GM18499 (cell line): ENCODE results near the gene VTI1A.

ENCODE experiments used
- ATAC-seq: cut with Tn5 transposase; IDR thresholded peaks from one replicate; pipeline ENCODE4 v1.9.1; 2021; ENCODE audit warnings: moderate number of reproducible peaks; ENCODE audit not compliant: insufficient read depth, unreplicated experiment

Gene VTI1A

DNA sequence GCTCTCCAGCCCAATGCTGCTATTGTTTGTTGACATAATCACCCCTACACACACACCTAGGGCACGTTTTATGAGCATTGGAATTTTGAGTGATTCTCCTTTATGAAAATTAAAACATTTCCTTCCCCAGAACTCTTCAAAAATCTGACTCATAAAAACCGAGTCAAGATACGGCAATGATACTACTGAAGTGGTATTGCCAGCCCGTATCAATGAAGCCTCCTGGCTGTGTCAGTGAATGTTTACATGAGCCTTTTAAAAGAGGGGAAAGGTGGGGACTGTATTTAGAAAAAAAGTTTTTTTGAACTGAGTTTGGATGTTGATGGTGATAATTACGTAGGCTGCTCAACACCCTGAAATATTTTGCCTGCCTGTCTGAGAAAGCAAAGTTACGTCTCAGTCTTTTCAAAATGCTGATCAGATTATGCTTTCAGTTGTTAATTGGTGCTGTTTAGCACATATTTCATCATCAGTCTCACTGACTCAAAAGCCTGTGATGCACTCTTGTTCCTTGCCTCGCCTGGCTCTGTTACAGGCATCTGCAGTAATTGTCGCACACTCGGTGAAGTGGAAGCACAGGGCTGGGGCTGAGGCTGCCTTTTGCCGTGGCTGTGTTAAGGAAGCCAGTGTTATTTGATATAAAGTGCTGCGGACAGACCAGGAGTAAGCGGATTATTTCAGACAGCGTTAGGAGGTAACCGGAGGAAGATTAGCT is 345.6 kb downstream of the VTI1A start:
- no peak for ATAC-seq

DNA sequence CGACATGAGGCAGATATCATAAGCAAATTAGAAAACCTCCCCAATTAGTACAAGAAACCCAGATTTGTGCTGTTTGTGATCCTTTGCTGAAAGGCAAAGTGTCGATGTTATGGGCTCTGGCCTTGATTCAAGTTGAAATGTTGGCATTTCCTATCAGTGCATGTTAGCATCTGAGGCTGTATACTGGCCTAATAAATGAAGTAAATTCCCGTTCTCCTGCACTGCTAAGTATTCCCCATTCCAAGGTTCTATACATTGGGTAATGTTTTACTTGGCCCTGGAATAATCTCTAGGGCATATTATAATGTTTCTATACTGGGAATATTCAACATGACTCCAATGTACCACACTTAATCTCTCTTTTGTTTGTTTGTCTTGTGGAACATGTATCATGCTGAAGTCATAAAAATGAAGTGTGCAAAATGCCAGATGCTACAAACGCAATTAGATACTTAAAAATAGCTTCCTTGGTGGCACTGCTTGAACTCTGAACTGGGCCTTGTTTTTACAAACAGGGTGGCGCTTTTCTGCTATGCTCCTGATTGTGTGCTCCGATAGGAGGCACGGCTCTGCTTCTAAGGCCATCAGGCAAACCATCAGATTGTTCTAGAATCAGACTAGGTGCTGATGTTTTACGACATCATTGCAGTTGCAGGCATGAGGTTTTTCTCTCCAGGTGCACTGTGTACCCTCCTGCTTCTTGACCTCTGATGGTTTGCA is 346.3 kb downstream of the VTI1A start:
- no peak for ATAC-seq

DNA sequence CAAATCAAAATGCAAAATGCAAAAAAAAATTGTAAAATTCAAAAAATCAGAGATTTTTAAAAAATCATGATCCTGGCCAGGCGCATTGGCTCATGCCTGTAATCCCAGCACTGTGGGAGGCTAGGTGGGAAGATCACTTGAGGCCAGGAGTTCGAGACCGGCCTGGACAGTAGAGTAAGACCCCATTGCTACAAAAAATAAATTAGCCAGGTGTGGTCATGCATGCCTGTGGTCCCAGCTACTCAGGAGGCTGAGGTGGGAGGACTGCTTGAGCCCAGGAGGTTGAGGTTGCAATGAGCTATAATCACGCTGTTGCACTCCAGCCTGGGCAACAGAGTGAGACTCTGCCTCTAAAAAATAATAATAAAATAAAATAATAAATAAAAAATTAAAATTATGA is 347.2 kb downstream of the VTI1A start:
- ATAC-seq: no peak

DNA sequence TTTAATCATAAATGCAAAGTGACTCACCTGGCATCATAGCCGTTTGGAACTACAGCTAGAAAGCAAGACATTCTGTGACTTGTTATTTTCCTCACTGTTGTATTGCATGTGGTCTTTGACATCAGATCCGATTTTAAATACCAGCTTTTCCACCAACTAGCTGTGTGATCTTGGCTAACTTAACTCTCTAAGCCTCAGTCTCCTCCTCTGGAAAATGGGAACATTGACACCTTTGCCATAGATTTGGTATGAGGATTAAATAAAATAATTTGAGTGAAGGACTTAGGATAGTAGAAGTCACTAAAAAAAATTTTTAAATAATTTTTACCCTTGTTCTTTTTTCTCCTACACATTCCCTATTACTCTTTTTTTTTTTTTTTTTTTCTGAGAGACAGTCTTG is 348.1 kb downstream of the VTI1A start:
- no peak for ATAC-seq

DNA sequence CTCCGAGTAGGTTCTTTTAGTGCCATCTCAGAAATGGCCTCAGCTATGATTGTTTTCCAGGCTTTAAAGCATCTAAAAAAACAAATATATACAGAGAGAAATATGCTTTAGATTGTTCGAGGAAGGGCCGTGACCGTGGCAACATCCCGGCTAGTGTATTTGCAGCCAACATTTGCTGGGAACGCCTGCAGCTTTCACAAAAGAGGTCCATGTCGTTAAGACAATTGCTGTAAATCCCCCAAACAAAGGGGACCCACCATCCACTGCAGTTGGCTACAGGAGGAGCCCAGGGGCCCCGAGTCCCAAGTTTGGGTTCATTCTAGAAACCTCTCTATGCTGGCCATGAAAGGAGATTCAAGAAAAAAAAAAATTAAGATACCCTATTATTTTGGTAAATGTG is 350.2 kb downstream of the VTI1A start:
- no peak for ATAC-seq

DNA sequence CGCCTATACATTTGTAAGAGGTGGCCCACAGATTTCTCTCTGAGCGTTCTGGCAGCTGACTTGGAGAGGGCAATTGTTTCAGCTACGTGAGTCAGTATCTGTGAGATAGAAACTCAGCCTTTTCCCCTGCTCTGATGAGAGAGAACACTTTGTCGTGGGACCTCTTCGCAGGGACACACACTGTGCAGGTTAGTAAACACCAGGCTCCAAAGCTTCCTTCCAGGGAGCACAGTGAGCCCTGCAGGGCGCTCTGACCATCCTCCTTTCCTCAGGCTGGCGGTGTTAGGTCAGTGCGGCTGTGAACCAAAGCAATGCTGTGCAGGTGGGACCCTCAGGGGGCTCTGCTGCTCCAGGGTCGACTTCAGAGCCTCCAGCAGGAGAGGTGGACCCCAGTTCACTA is 350.8 kb downstream of the VTI1A start:
- no peak for ATAC-seq

DNA sequence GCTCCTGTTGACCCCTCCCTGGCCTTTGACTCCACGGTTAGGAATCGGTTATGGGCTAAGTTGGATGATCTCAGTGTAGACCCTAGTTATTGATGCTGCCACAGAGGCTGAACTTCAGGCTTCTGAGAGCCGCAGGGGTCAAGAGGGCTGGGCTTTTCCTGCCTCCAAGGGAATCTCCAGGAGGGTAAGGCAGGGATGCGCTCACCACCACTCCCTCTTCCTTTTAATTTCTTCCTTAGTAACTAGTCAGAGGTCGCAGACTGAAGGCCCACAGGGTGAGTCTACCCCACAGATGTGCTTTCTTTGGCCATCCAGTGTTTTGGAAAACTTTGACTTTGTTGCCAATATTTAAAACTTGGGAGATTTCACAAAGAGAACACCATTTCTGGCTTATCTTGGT is 352.0 kb downstream of the VTI1A start:
- no peak for ATAC-seq

DNA sequence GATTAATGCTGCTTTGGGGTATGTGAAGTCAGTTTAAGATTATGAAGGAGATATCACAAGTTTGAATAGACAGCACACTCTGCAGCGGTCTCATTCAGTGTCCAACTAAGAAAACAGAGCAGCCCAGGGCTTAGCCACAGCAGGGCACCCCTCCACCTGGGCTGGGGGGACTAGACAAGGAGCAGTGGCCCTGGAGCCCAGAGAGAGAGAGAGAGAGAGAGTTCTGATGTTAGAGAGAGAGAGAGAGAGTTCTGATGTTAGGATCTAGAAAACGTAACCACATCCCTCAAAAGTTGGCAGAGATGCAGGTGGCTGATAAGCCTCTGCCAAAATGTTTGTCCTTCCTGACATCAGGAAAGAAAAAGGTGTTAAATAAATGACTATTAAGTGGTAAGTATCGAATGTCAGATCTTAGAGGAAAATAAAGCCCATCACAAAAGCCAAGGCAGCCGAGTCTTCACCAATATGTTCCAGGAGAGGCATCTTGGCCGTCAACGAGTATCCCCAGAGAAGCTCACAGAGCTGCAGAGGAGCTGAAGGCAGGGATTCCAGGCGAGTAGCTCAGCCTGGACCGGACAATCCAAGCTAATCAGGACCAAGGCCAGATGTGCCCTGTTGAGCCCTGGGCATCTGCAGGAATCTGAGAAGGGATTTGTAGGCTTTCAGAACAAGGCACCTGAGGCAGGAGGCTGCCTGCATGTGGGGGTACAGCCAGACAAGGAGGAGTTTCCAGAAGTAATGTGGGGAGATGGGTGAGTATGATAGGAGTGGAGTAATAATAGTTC is 352.9 kb downstream of the VTI1A start:
- no peak for ATAC-seq

DNA sequence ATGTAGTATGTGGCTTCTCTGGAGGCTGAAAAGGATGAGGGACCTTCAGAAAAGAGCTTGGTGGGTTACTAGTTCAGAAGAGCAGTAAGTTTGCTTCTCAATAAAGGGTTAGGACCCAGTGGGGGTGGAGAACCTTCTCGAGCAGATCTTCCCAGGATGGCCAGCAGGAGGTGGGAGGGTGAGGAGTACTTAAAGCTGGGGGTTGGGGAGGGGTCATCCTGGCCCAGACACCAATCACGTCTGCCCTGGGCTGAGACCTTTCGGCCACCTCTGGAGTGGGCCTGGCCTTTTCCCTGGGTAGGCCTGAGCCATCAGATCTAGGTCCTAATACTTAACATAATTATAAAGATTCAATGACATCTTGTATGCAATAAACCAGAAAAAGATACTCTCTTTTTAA is 354.0 kb downstream of the VTI1A start:
- no peak for ATAC-seq

DNA sequence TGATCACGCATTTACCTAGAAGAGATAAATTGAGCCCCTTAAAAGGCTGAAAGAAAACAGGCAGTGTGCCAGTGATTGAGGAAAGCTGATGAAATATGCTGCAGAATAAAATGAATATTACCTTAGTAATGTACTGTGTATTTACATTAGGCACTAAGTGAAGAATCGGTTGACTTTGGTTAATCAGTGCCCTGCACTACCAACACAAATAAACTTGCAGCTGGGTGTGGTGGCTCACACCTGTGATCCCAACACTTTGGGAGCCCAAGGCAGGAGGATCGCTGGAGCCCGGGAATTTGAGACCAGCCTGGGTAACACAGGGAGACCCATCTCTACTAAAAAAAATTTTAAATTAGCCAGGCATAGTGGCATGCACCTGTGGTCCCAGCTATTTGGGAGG is 354.7 kb downstream of the VTI1A start:
- no peak for ATAC-seq

DNA sequence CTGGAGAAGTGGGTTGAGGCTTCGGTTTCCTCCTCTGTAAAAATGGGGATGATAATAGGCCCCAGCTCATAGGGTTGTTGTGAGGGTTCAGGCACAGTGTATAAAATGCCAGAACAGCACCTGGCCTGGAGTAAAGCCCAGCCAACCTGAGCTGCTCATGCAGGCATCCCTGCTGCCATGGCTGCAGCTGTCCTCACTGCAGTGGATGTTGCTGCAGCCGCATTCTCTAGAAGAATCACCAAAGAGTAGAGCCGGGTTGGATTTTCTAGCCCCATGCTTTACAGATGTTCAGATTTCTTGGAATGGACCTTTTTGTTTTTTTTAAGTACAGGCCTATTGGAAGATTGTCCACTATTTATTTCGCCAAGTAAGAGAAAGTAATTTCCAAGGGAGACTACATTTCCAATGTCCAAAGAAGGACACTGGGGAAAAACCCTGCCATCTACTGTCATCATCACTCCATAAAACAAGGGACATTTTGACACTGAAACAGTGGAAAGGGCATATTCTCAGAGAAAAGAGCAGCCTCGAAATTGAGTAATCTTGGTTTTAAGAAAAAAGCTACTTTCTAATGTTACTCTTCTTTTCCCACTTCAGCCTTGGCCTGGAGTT is 355.5 kb downstream of the VTI1A start:
- no peak for ATAC-seq

DNA sequence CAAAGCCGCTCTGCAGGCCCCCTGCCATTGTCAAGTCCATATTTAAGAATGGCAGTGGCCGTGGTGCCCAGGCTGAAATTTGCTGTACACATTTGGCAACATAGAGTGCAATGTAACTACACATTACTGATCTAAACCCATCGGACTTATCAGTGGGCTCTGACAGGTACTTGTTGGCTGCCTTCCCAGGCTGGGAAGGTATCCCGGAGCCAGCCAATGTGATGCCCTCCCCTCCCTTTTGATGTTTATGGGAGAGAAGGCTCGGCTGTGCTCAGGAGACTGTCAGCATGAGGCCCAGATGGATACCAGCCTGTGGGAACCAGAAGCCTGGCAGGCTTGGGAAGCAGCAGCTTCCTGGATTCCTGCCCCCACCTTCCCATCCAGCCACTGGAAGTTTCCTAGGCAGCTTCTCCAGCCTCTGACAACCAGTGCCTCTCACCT is 357.0 kb downstream of the VTI1A start:
- ATAC-seq: no peak

DNA sequence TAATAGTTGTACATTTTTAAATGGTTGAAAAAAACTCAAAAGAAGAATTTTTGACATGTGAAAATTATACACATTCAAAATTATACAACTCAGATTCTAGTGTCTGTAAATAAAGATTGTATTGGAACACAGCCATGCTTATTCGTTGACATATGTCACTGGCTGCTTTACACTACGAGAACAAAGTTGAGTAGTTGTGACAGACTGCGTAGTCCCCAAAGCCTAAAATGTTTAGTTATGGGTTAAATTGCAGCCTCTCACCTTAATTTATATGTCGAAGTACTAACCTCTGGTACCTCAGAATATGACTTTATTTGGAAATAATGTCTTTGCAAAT is 358.2 kb downstream of the VTI1A start:
- no peak for ATAC-seq

DNA sequence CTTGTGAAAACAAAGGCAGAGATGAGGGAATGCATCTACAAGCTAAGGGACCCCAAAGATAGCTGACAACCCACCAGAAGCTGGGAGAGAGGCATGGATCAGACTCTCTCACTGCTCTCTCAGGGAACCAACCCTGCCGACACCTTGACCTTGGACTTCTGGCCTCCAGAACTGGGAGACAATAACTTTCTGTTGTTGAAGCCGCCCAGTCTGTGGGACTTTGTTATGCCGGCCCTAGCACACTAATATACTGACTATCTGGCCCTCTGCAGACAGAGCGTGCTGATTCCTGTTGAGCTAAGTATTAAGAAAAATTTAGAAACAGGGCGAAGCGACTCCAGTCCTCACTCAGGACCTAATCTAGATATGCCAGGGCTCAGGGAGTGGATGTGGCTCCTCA is 358.7 kb downstream of the VTI1A start:
- no peak for ATAC-seq

DNA sequence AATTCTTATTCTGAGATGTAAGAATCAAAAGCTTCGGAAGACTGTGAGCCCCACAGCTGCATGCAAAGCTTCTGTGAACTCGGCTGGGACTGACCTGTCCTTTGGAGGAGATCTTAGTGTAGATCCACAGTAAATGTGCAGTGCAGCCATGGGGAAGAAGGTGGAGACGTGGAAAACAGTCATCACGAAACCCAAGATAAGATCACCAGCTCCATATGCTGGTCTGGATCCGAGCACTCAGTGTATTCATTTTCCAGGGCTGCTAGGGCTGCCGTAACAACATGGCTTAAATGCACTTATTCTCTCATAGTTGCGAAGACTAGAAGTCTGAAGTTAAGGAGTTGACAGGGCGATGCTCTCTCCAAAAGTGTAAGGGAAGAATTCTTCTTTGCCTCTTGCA is 360.0 kb downstream of the VTI1A start:
- ATAC-seq: no peak

DNA sequence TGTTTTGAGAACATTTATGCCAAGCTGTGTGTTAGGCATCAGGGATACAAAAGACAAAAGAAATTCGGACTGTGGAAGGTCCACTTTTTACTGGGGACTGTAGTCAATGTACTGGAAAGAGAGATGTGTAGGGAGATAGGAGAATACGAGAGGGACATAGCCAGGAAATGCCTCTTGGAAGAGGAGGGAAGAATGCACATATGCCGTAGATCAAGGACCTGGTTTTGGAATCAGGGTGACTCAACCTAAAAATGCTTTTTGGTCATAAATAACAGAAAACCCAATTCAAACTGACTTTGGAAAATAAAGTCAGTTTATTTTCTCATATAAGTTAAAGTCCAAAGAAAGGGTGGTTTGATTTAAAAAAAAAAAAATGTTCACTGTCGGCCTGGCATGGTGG is 362.7 kb downstream of the VTI1A start:
- ATAC-seq: no peak

DNA sequence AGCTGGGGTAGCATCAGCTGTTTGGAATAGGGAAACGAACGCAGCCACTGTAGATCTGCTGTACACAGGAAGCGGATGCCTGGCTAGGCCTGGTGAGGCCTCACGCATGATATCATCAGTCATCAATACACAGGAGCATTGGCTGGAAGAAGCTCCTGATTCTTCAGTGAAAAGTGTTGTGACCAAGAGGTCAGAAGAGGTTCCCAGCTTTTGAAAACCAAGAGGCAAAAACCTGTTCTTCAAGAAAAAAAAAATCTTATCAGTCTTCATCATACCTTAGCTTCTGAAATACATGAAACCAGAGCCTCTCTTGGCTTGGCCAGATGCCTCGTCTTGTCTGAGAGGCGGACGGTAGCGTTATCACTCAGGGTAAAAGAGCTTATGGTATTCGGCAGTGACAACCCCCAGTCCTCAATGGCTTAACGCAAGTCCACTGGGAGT is 363.7 kb downstream of the VTI1A start:
- no peak for ATAC-seq

DNA sequence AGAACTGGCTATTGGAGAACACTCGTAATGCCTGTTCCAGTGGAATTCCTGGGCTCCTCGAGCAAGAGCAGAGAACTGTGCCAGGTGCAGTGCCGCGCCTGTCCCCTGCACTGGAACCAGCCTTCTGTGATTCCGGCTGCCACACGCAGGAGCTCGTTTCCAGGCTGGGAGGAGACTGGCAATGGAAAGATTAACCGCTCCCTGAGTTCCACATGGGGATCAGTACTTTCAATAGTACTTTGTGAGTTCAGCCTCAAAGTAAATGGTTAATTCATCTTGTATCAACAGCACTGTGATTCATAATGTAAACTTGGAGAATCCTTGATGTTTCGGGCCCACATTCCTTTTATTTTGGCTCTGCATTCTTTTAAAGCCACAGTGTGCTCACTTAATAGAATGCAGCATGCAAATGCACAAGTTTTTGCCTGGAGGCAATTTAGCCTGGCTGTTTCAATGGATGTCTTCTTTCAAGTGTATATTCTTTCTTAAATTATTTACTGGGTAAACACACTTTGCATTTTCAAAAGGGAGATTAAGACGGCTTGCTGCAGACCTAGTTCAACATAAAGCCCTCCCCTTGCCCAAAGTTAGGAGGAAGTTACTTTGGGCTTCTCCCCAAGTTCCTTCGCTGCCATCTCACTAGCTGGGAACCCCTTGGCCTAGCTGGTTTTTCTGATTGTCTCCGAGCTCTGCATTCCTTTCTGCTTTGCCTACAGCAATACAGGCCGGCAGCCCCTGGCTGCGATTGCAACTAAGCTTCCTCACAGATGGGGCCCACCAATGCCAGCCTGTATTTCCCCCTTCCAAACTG is 364.9 kb downstream of the VTI1A start:
- ATAC-seq: no peak

DNA sequence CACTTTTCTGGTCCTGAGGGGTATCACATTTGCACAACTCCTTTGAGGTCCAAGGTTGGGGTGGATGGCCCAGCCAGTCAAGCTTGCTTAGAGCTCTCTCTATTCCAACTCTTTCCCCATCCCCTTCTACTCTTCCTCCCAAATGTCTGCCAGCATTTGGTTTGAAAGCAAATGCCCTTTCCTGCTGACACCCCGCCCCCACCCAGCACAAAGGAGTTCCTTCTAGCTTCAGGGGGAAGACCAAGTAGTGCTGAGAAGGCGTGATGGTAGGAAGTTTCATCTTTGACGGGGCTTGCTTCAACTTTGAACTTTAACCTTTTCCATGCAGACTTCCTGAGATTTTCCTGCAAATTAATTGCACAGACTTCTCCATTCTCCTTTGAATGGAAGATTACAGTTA is 365.6 kb downstream of the VTI1A start:
- no peak for ATAC-seq
